PC-9 (cell line): Measurements from ENCODE around the gene KLF12. TPM values are rescaled to one million over a fixed set of nuclear protein-coding genes. Genes with fewer than 3 reads are reported as not detected.

Experiments
- BruUV-seq: library from RNA; stranded (reverse); fragments of 400-500 nt; replicated peaks from 2 replicates; lab custom pipeline; 2021; lab: Mats Ljungman, UMichigan
- CTCF ChIA-PET: fragments of 300-600 bp; sonication (Branson Sonifier 250); formaldehyde crosslinking; loops from one replicate; lab custom pipeline; 2022; ENCODE audit warnings: antibody characterized with exemption; lab: Charles Lee
- POLR2A ChIA-PET: fragments of 300-600 bp; sonication (Branson Sonifier 250); formaldehyde crosslinking; loops from one replicate; lab custom pipeline; 2022; ENCODE audit warnings: antibody characterized with exemption; ENCODE audit not compliant: unreplicated experiment; lab: Charles Lee
- DNase-seq, 2 experiments: peaks; one replicate each; pipeline versions ENCODE4 v3.0.0 to v3.0.0-alpha.2; 2015 to 2022; ENCODE audit warnings: mixed read lengths in 1 of 2
- H2AFZ ChIP-seq: fragments of 200-600 bp; sonication (generic); 2 replicates; pipeline ENCODE4 v1.8.1; 2017; ENCODE audit warnings: antibody characterized with exemption
- H3F3A ChIP-seq: fragments of 200-600 bp; sonication (generic); 2 replicates; pipeline ENCODE4 v1.8.1; 2017; ENCODE audit warnings: antibody characterized with exemption, mild to moderate bottlenecking, low read depth; ENCODE audit not compliant: insufficient read depth
- H3K27ac ChIP-seq: fragments of 200-600 bp; sonication (generic); 2 replicates; pipeline ENCODE4 v1.6.1; 2016; ENCODE audit warnings: mixed run types
- H3K27me3 ChIP-seq: fragments of 200-600 bp; sonication (generic); 2 replicates; pipeline ENCODE4 v1.6.1; 2016; ENCODE audit warnings: low read depth, mixed run types; ENCODE audit not compliant: insufficient read depth
- H3K36me3 ChIP-seq: fragments of 200-600 bp; sonication (generic); 2 replicates; pipeline ENCODE4 v1.6.1; 2016; ENCODE audit warnings: low read depth, mixed run types
- H3K4me1 ChIP-seq: fragments of 200-600 bp; sonication (generic); replicated peaks from 2 replicates; pipeline ENCODE4 v1.6.1; 2016; ENCODE audit warnings: mixed run types; ENCODE audit not compliant: insufficient read depth
- H3K4me2 ChIP-seq: fragments of 200-600 bp; sonication (generic); 2 replicates; pipeline ENCODE4 v1.6.1; 2017; ENCODE audit warnings: mixed run types
- H3K4me3 ChIP-seq: fragments of 200-600 bp; sonication (generic); 2 replicates; pipeline ENCODE4 v1.6.1; 2016; ENCODE audit warnings: mixed run types
- H3K79me2 ChIP-seq: fragments of 200-600 bp; sonication (generic); 2 replicates; pipeline ENCODE4 v1.6.1; 2017; ENCODE audit warnings: low read depth, mixed run types
- H3K9me2 ChIP-seq: fragments of 200-600 bp; sonication (generic); 2 replicates; pipeline ENCODE4 v1.8.1; 2017; ENCODE audit warnings: mild to moderate bottlenecking; ENCODE audit not compliant: insufficient read depth
- H3K9me3 ChIP-seq: fragments of 200-600 bp; sonication (generic); 2 replicates; pipeline ENCODE4 v1.8.1; 2016; ENCODE audit warnings: low read depth; ENCODE audit not compliant: insufficient read depth
- H4K20me1 ChIP-seq: fragments of 200-600 bp; sonication (generic); 2 replicates; pipeline ENCODE4 v1.8.1; 2017; ENCODE audit not compliant: insufficient read depth
- CTCF ChIP-seq: fragments of 200-600 bp; sonication (generic); conservative IDR thresholded peaks from 2 replicates; pipeline ENCODE4 v1.6.1; 2017; ENCODE audit warnings: mixed run types, antibody characterized with exemption, mild to moderate bottlenecking, moderate library complexity
- EZH2 ChIP-seq: fragments of 200-600 bp; sonication (generic); IDR thresholded peaks from 2 replicates; pipeline ENCODE4 v1.8.0; 2017; ENCODE audit warnings: antibody characterized with exemption, low read depth
- intact Hi-C: fragments of 100-400 bp; cut with micrococcal nuclease; formaldehyde crosslinking; loops from one replicate; pipeline ENCODE4 v1.10.0; 2022; ENCODE audit not compliant: unreplicated experiment
- total RNA-seq: library from RNA; stranded (reverse); gene quantifications from 2 replicates; pipeline ENCODE4 v1.2.3, GENCODE V29; 2021

KLF12 gene
- total RNA-seq, 1 experiment from 2014 or later = 10.3 TPM

- intact Hi-C loops = no loop called here
- H3K4me1 ChIP-seq = no peaks in the 10 kb centered on the region
- CTCF ChIA-PET = no interaction called here
- H3K27ac ChIP-seq = no peak overlapping the region
- no peaks in the 10 kb centered on the region for H3F3A ChIP-seq
- no peaks in the 10 kb centered on the region for H3K9me3 ChIP-seq
- H3K79me2 ChIP-seq = no peaks in the 10 kb centered on the region
- no peak overlapping the region for H3K4me3 ChIP-seq
- TF ChIP-seq CTCF = no peak
- TF ChIP-seq EZH2 = no peak
- POLR2A ChIA-PET = no interaction called here
- no peaks in the 10 kb centered on the region for H3K36me3 ChIP-seq
- H2AFZ ChIP-seq = no peak overlapping the region
- H3K4me2 ChIP-seq = no peak overlapping the region
- no peak for DNase-seq
- H3K9me2 ChIP-seq = no peaks in the 10 kb centered on the region
- H3K27me3 ChIP-seq = no peaks in the 10 kb centered on the region
- no peaks in the 10 kb centered on the region for H4K20me1 ChIP-seq
- no TSS peak for BruUV-seq
These were observed 34.1 kb upstream of the KLF12 start for GRCh38 chr13:74168263-74168675.

DNA sequence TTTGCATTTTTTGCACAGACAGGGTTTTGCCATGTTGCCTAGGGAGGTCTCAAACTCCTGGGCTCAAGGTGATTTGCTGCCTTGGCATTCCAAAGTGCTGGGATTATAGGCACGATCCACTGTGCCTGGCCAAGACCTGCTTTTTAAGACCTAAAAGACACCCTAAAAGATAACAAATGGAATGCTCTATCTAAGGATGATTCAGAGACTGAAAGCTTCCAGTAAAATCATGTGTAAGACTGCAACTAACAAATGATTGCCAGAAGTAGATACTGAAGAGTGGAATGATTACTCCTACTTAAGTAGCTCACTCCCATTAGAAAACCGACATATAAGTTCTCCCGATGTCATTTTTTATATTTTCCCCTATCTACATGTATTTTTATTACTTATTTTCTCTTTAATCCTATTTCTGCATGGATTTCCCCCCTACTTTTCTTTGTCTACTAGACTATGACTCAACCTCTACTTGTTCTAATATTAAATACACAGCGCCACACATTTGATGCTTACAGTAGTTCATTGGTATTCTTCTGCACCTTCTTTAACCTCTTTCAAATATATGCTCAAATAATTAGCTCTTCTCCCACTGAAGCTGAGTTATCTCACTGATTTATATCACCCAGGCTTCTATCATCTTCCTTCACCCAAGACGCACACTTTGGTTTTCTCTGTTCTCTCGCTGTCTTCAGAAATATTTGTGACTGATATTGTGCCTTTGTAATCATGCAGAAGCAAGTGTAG, 32.2 kb upstream of the KLF12 start:
- H4K20me1 ChIP-seq = no peaks in the 10 kb centered on the region
- H3K36me3 ChIP-seq = no peaks in the 10 kb centered on the region
- H3K4me2 ChIP-seq = no peak overlapping the region
- H2AFZ ChIP-seq = no peak overlapping the region
- DNase-seq = no peak
- no peaks in the 10 kb centered on the region for H3K9me3 ChIP-seq
- no peaks in the 10 kb centered on the region for H3K9me2 ChIP-seq
- H3K27me3 ChIP-seq = no peaks in the 10 kb centered on the region
- TF ChIP-seq EZH2 (no peak), CTCF (no peak)
- no peaks in the 10 kb centered on the region for H3K79me2 ChIP-seq
- no TSS peak for BruUV-seq
- H3F3A ChIP-seq = no peaks in the 10 kb centered on the region
- H3K4me1 ChIP-seq = no peaks in the 10 kb centered on the region
- H3K4me3 ChIP-seq = no peak overlapping the region
- intact Hi-C loops = no loop called here
- no peak overlapping the region for H3K27ac ChIP-seq
- ChIA-PET CTCF (no interaction called here), POLR2A (no interaction called here)

- TF ChIP-seq EZH2 (no peak), CTCF (no peak)
- ChIA-PET POLR2A (no interaction called here), CTCF (no interaction called here)
- no peaks in the 10 kb centered on the region for H3K79me2 ChIP-seq
- H3K4me1 ChIP-seq = no peaks in the 10 kb centered on the region
- H3K9me3 ChIP-seq = no peaks in the 10 kb centered on the region
- no peak overlapping the region for H2AFZ ChIP-seq
- DNase-seq = no peak
- BruUV-seq = no TSS peak
- no peaks in the 10 kb centered on the region for H3F3A ChIP-seq
- no peak overlapping the region for H3K4me3 ChIP-seq
- H3K4me2 ChIP-seq = no peak overlapping the region
- no peak overlapping the region for H3K27ac ChIP-seq
- H3K36me3 ChIP-seq = no peaks in the 10 kb centered on the region
- H3K27me3 ChIP-seq = no peaks in the 10 kb centered on the region
- no peaks in the 10 kb centered on the region for H3K9me2 ChIP-seq
- H4K20me1 ChIP-seq = no peaks in the 10 kb centered on the region
- intact Hi-C loops = no loop called here
These were observed 28.6 kb upstream of the KLF12 start for GRCh38 chr13:74162782-74163181.
